ENCODE data around the gene SETD7.
A peak's percentile ranks its signal among the peaks of the same experiment; 100 is the strongest.

- no peak for TF ChIP-seq EZH2phosphoT487 (IDR thresholded peaks at IDR 0.05)
- TF ChIP-seq EZH2 (IDR thresholded peaks at IDR 0.05), result no peak
- peak; percentile 79 for TF ChIP-seq CTCF (IDR thresholded peaks at IDR 0.05)
These were observed 47.8 kb upstream of the SETD7 start for GRCh38 chr4:139603576-139604410.

All from neural progenitor cell (in vitro differentiated cells).